Astrocyte (in vitro differentiated cells and primary cell): Measurements from ENCODE around the gene IRS1.

ENCODE experiments used
- CTCF ChIP-seq: IDR thresholded peaks from 2 replicates; pipeline ENCODE4 v1.5.1; 2011; ENCODE audit warnings: low read depth, mild to moderate bottlenecking, inconsistent platforms, low read length, moderate library complexity; ENCODE audit not compliant: insufficient read depth
- EZH2 ChIP-seq: IDR thresholded peaks from 2 replicates; pipeline ENCODE4 v1.6.1; 2012; ENCODE audit warnings: mild to moderate bottlenecking, low read length, inconsistent platforms; ENCODE audit not compliant: insufficient read depth

GRCh38 chr2:226836548-226836885 is 36.9 kb upstream of the IRS1 start:
- TF ChIP-seq CTCF (no peak), EZH2 (no peak)
